Mesenchymal stem cell (in vitro differentiated cells and primary cell): ENCODE results near the gene ANKRD2.

Source experiments
- DNase-seq: peaks from one replicate; pipeline ENCODE4 v3.0.0-alpha.2; 2013
- H2AFZ ChIP-seq: one replicate; pipeline ENCODE4 v1.6.1; 2013; ENCODE audit warnings: low read depth, mild to moderate bottlenecking, control low read depth, inconsistent platforms, low read length, moderate library complexity
- H2AK5ac ChIP-seq: 2 replicates; pipeline ENCODE4 v1.6.1; 2013; ENCODE audit warnings: low read length, moderate library complexity, mild to moderate bottlenecking, inconsistent platforms; ENCODE audit not compliant: severe bottlenecking
- H2BK120ac ChIP-seq: one replicate; pipeline ENCODE4 v1.6.1; 2013; ENCODE audit warnings: low read depth, mild to moderate bottlenecking, inconsistent platforms, low read length, moderate library complexity
- H2BK12ac ChIP-seq, 2 experiments: one replicate each; pipeline ENCODE4 v1.6.1; 2013; ENCODE audit warnings: inconsistent platforms in 2 of 2, low read length in 2 of 2, mild to moderate bottlenecking in 2 of 2, moderate library complexity in 2 of 2, control low read depth in 1 of 2
- H2BK15ac ChIP-seq: one replicate; pipeline ENCODE4 v1.6.1; 2013; ENCODE audit warnings: mild to moderate bottlenecking, low read depth, inconsistent platforms; ENCODE audit not compliant: poor library complexity, severe bottlenecking
- H2BK5ac ChIP-seq: 2 replicates; pipeline ENCODE4 v1.6.1; 2013; ENCODE audit warnings: low read depth, mild to moderate bottlenecking, low read length, control low read depth, inconsistent platforms; ENCODE audit not compliant: poor library complexity, severe bottlenecking
- H3K14ac ChIP-seq, 2 experiments: one replicate each; pipeline ENCODE4 v1.6.1; 2013; ENCODE audit warnings: inconsistent platforms in 2 of 2, low read length in 2 of 2, control low read depth in 1 of 2, mild to moderate bottlenecking in 1 of 2, moderate library complexity in 1 of 2
- H3K18ac ChIP-seq, 2 experiments: one replicate each; pipeline ENCODE4 v1.6.1; 2013; ENCODE audit warnings: inconsistent platforms in 2 of 2, low read length in 2 of 2, control low read depth in 1 of 2, low read depth in 1 of 2, mild to moderate bottlenecking in 1 of 2
- H3K23ac ChIP-seq, 2 experiments: one replicate each; pipeline ENCODE4 v1.6.1; 2013; ENCODE audit warnings: inconsistent platforms in 2 of 2, low read length in 2 of 2, mild to moderate bottlenecking in 2 of 2, moderate library complexity in 2 of 2, control low read depth in 1 of 2
- H3K27ac ChIP-seq: 2 replicates; pipeline ENCODE4 v1.5.1; 2013; ENCODE audit warnings: mild to moderate bottlenecking, moderate library complexity, low read length, control low read depth, inconsistent platforms; ENCODE audit not compliant: poor library complexity, severe bottlenecking
- H3K27me3 ChIP-seq, 2 experiments: 2 replicates each; pipeline versions ENCODE4 v1.6.1 to v1.7.0; 2013; ENCODE audit warnings: low read length in 2 of 2, mild to moderate bottlenecking in 2 of 2, moderate library complexity in 2 of 2, control low read depth in 1 of 2, inconsistent platforms in 1 of 2; ENCODE audit not compliant: control insufficient read depth in 1 of 2, insufficient read depth in 1 of 2
- H3K36me3 ChIP-seq, 2 experiments: 2 replicates each; pipeline versions ENCODE4 v1.6.1 to v1.7.0; 2013; ENCODE audit warnings: low read length in 2 of 2, control low read depth in 1 of 2, inconsistent platforms in 1 of 2, low read depth in 1 of 2, mild to moderate bottlenecking in 1 of 2; ENCODE audit not compliant: insufficient read depth in 2 of 2, control insufficient read depth in 1 of 2
- H3K4ac ChIP-seq, 2 experiments: one replicate each; pipeline ENCODE4 v1.6.1; 2013; ENCODE audit warnings: inconsistent platforms in 2 of 2, low read length in 2 of 2, mild to moderate bottlenecking in 2 of 2, moderate library complexity in 2 of 2, control low read depth in 1 of 2, low read depth in 1 of 2
- H3K4me1 ChIP-seq: 2 replicates; pipeline ENCODE4 v1.6.1; 2013; ENCODE audit warnings: low read depth, low read length, control low read depth; ENCODE audit not compliant: control insufficient read depth, insufficient read depth
- H3K4me2 ChIP-seq: 2 replicates; pipeline ENCODE4 v1.6.1; 2013; ENCODE audit warnings: low read length, mild to moderate bottlenecking, inconsistent platforms; ENCODE audit not compliant: poor library complexity, severe bottlenecking
- H3K4me3 ChIP-seq, 2 experiments: 2 replicates each; pipeline versions ENCODE4 v1.5.1 to v1.7.0; 2013; ENCODE audit warnings: low read length in 2 of 2, mild to moderate bottlenecking in 2 of 2, control low read depth in 1 of 2, low read depth in 1 of 2; ENCODE audit not compliant: insufficient read depth in 1 of 2
- H3K79me1 ChIP-seq: replicated peaks from 2 replicates; pipeline ENCODE4 v1.6.1; 2013; ENCODE audit warnings: mild to moderate bottlenecking, control low read depth, low read length, inconsistent platforms; ENCODE audit not compliant: poor library complexity, severe bottlenecking
- H3K9ac ChIP-seq: 2 replicates; pipeline ENCODE4 v1.7.0; 2013; ENCODE audit warnings: mild to moderate bottlenecking, low read length, moderate library complexity
- H3K9me3 ChIP-seq: 2 replicates; pipeline ENCODE4 v1.7.0; 2013; ENCODE audit warnings: mild to moderate bottlenecking, low read length; ENCODE audit not compliant: control insufficient read depth
- H4K8ac ChIP-seq: one replicate; pipeline ENCODE4 v1.6.1; 2013; ENCODE audit warnings: inconsistent platforms, mild to moderate bottlenecking, low read length, moderate library complexity
- H4K91ac ChIP-seq: one replicate; pipeline ENCODE4 v1.6.1; 2013; ENCODE audit warnings: mild to moderate bottlenecking, low read length, inconsistent platforms
- WGBS: methylation state at CpG from one replicate; pipeline ENCODE4 v1.1.7; 2013; ENCODE audit warnings: mixed read lengths; 5-methylcytosine and 5-hydroxymethylcytosine counted together

ANKRD2 gene

DNA sequence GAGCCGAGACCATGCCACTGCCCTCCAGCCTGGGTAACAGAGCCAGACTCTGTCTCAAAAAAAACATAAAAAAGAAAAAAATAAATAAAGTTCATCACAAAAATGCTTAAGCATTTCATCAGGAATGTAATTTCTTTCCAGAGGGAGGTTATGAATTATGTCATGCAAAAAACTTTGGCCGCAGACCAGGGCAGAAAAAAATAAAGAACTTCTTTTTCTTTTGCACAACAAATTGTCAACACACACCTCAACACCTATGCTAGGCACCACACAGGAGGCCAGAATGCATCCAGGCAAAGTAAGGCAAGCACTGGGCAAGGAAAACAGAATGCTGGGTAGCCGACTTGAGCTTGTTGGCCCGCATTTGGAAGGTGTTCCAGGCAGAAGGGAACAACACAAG lies 20.8 kb downstream of the ANKRD2 start:
- 92% methylated on average over 3 of the region's 4 CpGs for WGBS
- no peak overlapping the region for H3K4ac ChIP-seq

DNA sequence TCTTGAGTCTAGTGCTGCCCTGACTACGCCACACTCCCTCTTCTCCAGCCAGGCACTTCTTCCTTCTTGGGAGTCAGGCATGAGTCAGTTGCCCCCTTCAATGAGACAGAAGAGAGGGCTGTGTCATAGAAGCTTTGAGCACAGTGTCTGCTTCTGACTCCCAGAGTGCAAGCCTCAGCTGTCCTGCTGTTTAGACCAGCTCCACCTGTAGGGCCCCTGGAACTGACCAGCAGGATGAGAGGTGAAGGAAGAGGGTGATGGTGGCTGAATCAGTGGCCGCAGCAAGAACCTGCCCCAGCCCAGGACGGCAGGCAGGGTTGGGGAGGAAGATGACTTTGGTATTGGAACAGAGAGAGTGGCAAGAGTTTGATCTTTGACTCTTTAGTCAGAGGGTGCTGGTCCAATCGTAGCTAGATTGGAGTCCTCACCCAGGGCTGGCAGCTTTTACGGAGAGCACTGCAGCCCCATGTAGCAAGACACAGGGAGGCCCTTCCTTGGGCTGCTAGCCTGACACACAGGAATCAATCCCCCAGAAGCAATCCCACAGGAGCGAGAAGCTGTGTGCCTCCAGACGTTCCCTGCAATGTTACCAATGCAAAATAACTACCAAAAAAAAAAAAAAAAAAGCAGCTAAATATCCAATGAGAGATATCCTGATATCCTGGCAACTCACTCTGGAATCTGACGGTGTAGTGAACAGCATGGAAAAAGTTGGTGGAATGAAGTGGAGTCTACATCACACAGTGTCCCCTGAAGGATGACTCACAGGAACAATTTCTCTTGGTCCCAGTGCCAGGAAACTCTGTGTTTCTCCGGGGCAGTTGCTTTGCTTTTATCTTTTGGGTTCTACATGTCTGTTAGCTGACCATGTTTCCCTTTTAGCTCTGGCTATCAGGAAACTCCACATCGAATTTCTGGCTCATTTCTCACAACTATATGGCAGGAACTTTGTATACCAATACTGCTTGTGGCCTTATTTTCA lies 23.8 kb downstream of the ANKRD2 start:
- H3K14ac ChIP-seq, result peak overlapping the region in 1 of 2 experiments; percentile 26
- H3K18ac ChIP-seq, result peak overlapping the region in 1 of 2 experiments; percentile 48
- peak; percentile 90 for DNase-seq
- peak overlapping the region; percentile 2 for H4K8ac ChIP-seq
- peak overlapping the region in 1 of 2 experiments; percentile 15 for H3K4me3 ChIP-seq
- no peaks in the 10 kb centered on the region for H3K9me3 ChIP-seq
- H3K36me3 ChIP-seq, result peaks cover 0 to 13% of the 10 kb centered on the region in 2 experiments
- H2AFZ ChIP-seq, result peak overlapping the region; percentile 29
- H2AK5ac ChIP-seq, result peak overlapping the region; percentile 23
- H3K4ac ChIP-seq, result no peak overlapping the region
- no peak overlapping the region for H4K91ac ChIP-seq
- H3K23ac ChIP-seq, result no peak overlapping the region
- no peak overlapping the region for H2BK5ac ChIP-seq
- no peak overlapping the region for H2BK120ac ChIP-seq
- H3K4me1 ChIP-seq, result peaks cover 15% of the 10 kb centered on the region
- H3K27ac ChIP-seq, result peak overlapping the region; percentile 64
- no peaks in the 10 kb centered on the region for H3K27me3 ChIP-seq
- no peak overlapping the region for H2BK15ac ChIP-seq
- H3K79me1 ChIP-seq, result no peaks in the 10 kb centered on the region
- peak overlapping the region in 1 of 2 experiments; percentile 29 for H2BK12ac ChIP-seq
- WGBS, result 35% methylated on average over 9 of the region's 10 CpGs
- H3K9ac ChIP-seq, result peak overlapping the region; percentile 81
- H3K4me2 ChIP-seq, result no peak overlapping the region

More for the DNA sequence above, 20.8 kb downstream of the ANKRD2 start:
- no peaks in the 10 kb centered on the region for H3K9me3 ChIP-seq
- no peak overlapping the region for H3K9ac ChIP-seq
- H2AK5ac ChIP-seq, result no peak overlapping the region
- no peak for DNase-seq
- H3K4me1 ChIP-seq, result peaks cover 33% of the 10 kb centered on the region
- no peak overlapping the region for H2BK120ac ChIP-seq
- H2AFZ ChIP-seq, result no peak overlapping the region
- H3K23ac ChIP-seq, result no peak overlapping the region
- no peak overlapping the region for H2BK5ac ChIP-seq
- H4K91ac ChIP-seq, result no peak overlapping the region
- no peak overlapping the region for H3K14ac ChIP-seq
- H2BK12ac ChIP-seq, result no peak overlapping the region
- no peak overlapping the region for H4K8ac ChIP-seq
- H3K27ac ChIP-seq, result no peak overlapping the region
- no peaks in the 10 kb centered on the region for H3K27me3 ChIP-seq
- no peak overlapping the region for H3K4me3 ChIP-seq
- no peak overlapping the region for H3K18ac ChIP-seq
- peaks cover 7% of the 10 kb centered on the region for H3K79me1 ChIP-seq
- H3K36me3 ChIP-seq, result peaks cover 0 to 8% of the 10 kb centered on the region in 2 experiments
- H2BK15ac ChIP-seq, result no peak overlapping the region
- H3K4me2 ChIP-seq, result no peak overlapping the region

- H2AFZ ChIP-seq, result no peak overlapping the region
- H3K14ac ChIP-seq, result no peak overlapping the region
- H3K4me1 ChIP-seq, result peaks cover 15% of the 10 kb centered on the region
- H3K4me2 ChIP-seq, result no peak overlapping the region
- H2BK5ac ChIP-seq, result no peak overlapping the region
- DNase-seq, result no peak
- peak overlapping the region; percentile 80 for H2AK5ac ChIP-seq
- H3K4me3 ChIP-seq, result no peak overlapping the region
- H4K91ac ChIP-seq, result no peak overlapping the region
- no peaks in the 10 kb centered on the region for H3K9me3 ChIP-seq
- no peak overlapping the region for H3K18ac ChIP-seq
- H4K8ac ChIP-seq, result no peak overlapping the region
- peak overlapping the region; percentile 15 for H3K27ac ChIP-seq
- no peaks in the 10 kb centered on the region for H3K27me3 ChIP-seq
- H2BK12ac ChIP-seq, result no peak overlapping the region
- 86% methylated on average over 2 of the region's 2 CpGs for WGBS
- H3K36me3 ChIP-seq, result peaks cover 0 to 18% of the 10 kb centered on the region in 2 experiments
- H3K9ac ChIP-seq, result peak overlapping the region; percentile 81
- H2BK120ac ChIP-seq, result no peak overlapping the region
- no peak overlapping the region for H3K4ac ChIP-seq
- H3K23ac ChIP-seq, result no peak overlapping the region
- H2BK15ac ChIP-seq, result no peak overlapping the region
- no peaks in the 10 kb centered on the region for H3K79me1 ChIP-seq
Observed at GRCh38 chr10:97597778-97598177, 25.2 kb downstream of the ANKRD2 start.
